HG03280 (cell line): ENCODE data around the gene IZUMO1R.
A peak's percentile ranks its signal among the peaks of the same experiment; 100 is the strongest.
"Not testable (repeated sequence)": the region's sequence is repeated elsewhere in the genome, so short reads cannot be mapped to it uniquely, and the experiment has no call there.

ENCODE experiments used
- ATAC-seq: cut with Tn5 transposase; IDR thresholded peaks from one replicate; pipeline ENCODE4 v1.9.1; 2021; ENCODE audit warnings: mild to moderate bottlenecking, moderate library complexity; ENCODE audit not compliant: unreplicated experiment

IZUMO1R gene

DNA sequence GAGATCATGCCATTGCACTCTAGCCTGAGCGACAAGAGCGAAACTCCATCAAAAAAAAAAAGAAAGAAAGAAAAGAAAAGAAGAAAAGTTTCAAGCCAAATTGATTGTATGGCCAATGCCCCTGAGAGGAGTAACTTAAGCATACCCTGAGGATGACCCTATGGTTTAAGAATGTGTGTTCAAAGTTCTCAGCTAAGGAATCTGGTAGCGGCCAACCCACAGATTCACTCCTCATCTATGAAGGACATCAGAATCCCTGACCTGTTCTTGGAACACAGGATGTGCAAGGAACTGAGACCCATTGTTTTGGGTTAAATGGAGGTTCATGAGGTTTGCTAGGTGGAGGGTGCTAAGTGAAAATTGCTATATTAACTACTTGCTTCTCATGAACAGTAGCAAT is 18.1 kb downstream of the IZUMO1R start:
- ATAC-seq: no peak

GRCh38 chr11:94325681-94326080 is 21.3 kb downstream of the IZUMO1R start:
- ATAC-seq: peak; percentile 80

- no peak for ATAC-seq
These were observed 22.6 kb downstream of the IZUMO1R start for GRCh38 chr11:94326947-94327346.

GRCh38 chr11:94328587-94329080 is 24.3 kb downstream of the IZUMO1R start:
- no peak for ATAC-seq

GRCh38 chr11:94329501-94329900 is 25.1 kb downstream of the IZUMO1R start:
- no peak for ATAC-seq

- ATAC-seq: no peak
These were observed 26.4 kb downstream of the IZUMO1R start for GRCh38 chr11:94330789-94331188.

DNA sequence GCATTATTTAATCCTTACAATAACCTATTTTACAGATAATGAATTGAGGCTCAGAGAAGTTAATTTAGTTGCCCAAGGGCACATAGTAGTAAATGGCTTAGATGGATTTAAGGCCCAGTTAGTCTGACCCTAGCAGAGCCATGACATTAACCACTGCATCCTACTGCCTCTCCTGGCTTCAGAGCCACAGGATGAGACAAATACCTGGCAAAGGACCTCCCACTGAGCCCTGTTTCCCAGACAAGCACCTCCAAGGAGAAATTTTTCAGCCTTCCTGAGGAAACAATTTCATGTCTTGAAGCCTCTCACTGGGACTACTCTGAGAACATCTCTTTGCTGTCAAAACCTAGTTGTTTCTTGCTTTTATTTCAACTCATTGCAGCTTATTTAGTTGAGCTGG is 28.4 kb downstream of the IZUMO1R start:
- ATAC-seq: no peak

- no peak for ATAC-seq
These were observed 31.7 kb downstream of the IZUMO1R start for GRCh38 chr11:94336033-94336432.

DNA sequence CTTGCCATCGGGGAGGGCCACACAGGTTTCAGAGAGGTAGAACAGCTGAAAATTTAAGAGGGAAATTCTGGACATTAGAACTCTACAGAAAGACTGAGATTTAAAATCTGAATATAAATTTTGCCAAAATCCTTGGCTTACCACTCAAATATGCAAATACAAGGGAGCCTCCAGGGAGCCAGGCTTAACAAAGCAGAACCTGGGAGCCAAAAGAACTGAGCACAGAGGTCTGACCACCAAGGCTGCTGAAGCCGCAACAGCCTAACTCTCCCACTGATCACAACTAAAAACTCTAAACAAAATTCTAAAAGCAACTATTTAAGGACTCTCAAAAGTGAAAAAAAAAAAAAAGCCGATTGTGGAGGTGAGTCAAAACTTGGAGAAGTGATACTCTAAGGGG is 34.3 kb downstream of the IZUMO1R start:
- ATAC-seq: no peak

- no peak for ATAC-seq
These were observed 37.9 kb downstream of the IZUMO1R start for GRCh38 chr11:94342250-94342649.

- no peak for ATAC-seq
These were observed 39.1 kb downstream of the IZUMO1R start for GRCh38 chr11:94343495-94343894.

DNA sequence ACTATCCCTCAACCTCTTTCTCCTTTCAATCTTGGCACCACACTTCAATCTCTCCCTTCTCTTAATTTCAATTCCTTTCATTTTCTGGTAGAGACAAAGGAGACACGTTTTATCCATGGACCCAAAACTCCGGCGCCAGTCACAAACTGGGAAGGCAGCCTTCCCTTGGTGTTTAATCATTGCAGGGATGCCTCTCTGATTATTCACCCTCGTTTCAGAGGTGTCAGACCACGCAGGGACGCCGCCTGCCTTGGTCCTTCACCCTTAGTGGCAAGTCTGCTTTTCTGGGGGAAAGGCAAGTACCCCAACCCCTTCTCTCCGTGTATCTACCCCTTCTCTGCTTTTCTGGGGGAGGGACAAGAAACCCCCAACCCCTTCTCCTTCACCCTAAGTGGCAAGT is 41.9 kb downstream of the IZUMO1R start:
- ATAC-seq: not testable (repeated sequence)

GRCh38 chr11:94350850-94351563 is 46.6 kb downstream of the IZUMO1R start:
- not testable (repeated sequence) for ATAC-seq
